Memory B cell (primary cell): Measurements from ENCODE around the gene GNAT3.

ENCODE experiments used
- ATAC-seq: fragments of 150-1000 bp; cut with Tn5 transposase; 2 replicates; pipeline ENCODE4 v1.10.0; 2021; ENCODE audit warnings: low read depth, mild to moderate bottlenecking, moderate library complexity
- DNase-seq, 2 donors: peaks; one replicate each; pipeline ENCODE4 v3.0.0; 2022; ENCODE audit warnings: low spot score in 2 of 2
- H3K27ac Mint-ChIP-seq: one replicate; pipeline ENCODE4 v1.8.0; 2022; ENCODE audit warnings: mild to moderate bottlenecking, moderate library complexity, mixed read lengths
- H3K27me3 Mint-ChIP-seq: one replicate; pipeline ENCODE4 v1.8.0; 2022; ENCODE audit warnings: mixed read lengths
- H3K36me3 Mint-ChIP-seq: one replicate; pipeline ENCODE4 v1.8.0; 2022; ENCODE audit warnings: mild to moderate bottlenecking, mixed read lengths
- H3K4me1 Mint-ChIP-seq: one replicate; pipeline ENCODE4 v1.8.0; 2022; ENCODE audit warnings: mixed read lengths
- H3K4me3 Mint-ChIP-seq: one replicate; pipeline ENCODE4 v1.8.0; 2022; ENCODE audit warnings: mild to moderate bottlenecking, moderate library complexity, mixed read lengths
- H3K9me3 Mint-ChIP-seq: one replicate; pipeline ENCODE4 v1.8.0; 2022; ENCODE audit warnings: mixed read lengths

Gene GNAT3

DNA sequence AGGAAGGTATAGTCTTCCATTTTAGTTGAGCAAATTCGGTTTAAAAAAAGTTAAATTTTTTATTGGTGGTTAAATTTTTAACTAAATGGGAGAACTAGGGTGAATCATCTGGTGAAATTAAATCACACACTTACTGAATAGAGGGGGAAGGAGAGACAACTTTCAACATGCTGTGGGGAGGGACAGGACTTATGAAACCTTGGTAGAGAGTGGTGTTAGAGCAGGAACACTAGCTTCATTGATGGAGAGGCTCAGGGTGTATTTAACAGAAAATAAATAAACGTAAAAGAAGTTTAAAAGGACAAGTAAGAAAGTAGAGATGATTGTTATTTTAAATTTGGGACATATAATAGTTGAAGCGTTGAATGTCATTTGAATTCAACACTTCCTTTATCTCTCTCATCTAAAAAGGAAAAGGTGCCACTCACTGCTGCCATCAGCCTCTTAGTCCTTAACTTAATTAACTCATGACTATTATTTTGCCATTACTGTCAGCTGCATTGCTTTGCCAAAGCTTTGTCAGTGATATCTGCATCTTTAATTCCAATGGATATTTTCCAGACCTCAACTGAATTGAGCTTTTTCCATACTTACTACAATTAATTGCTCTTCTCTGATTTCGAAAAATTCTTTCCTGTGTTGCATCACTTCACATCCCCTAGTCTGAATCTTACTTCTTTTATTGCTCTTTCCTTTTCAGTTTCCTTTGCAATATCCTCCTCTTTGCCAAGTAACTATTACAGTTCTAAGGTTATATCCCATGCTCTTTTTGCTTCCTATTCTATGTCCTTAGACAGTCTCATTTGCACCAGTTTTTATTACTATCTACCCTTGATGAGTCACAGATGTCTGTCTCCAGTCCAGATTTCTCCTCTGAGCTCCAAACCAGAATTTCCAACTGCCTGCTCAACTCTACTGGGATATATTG is 71.7 kb downstream of the GNAT3 start:
- H3K36me3 Mint-ChIP-seq, result no peaks in the 10 kb centered on the region
- H3K27ac Mint-ChIP-seq, result no peak overlapping the region

DNA sequence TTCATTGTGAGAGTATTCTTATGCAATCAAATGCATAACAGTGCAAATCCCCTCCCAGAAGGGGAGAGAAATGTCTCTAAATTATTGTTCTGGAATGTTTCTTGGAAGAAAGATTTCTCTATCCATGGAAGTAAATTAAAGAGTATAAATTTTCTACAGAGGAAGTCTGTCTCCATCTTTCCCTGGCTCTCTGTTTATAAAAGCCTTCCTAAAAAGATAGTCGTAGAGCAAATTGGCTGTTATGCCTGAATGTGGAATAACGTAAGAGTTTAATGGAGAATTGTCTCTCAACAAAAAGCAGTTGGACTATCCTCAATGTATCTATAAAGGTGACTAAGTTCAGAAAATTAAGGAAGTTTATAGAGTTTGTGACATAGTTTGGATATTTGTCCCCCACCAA is 76.3 kb downstream of the GNAT3 start:
- DNase-seq (no peak), ATAC-seq (no peak)
- no peaks in the 10 kb centered on the region for H3K27me3 Mint-ChIP-seq
- H3K4me3 Mint-ChIP-seq, result no peak overlapping the region
- peaks cover 13% of the 10 kb centered on the region for H3K9me3 Mint-ChIP-seq
- no peaks in the 10 kb centered on the region for H3K4me1 Mint-ChIP-seq
- no peaks in the 10 kb centered on the region for H3K36me3 Mint-ChIP-seq
- H3K27ac Mint-ChIP-seq, result no peak overlapping the region

More for the DNA sequence above, 71.7 kb downstream of the GNAT3 start:
- no peaks in the 10 kb centered on the region for H3K27me3 Mint-ChIP-seq
- peaks cover 8% of the 10 kb centered on the region for H3K9me3 Mint-ChIP-seq
- no peak overlapping the region for H3K4me3 Mint-ChIP-seq
- no peak for ATAC-seq
- DNase-seq, result no peak
- no peaks in the 10 kb centered on the region for H3K4me1 Mint-ChIP-seq

DNA sequence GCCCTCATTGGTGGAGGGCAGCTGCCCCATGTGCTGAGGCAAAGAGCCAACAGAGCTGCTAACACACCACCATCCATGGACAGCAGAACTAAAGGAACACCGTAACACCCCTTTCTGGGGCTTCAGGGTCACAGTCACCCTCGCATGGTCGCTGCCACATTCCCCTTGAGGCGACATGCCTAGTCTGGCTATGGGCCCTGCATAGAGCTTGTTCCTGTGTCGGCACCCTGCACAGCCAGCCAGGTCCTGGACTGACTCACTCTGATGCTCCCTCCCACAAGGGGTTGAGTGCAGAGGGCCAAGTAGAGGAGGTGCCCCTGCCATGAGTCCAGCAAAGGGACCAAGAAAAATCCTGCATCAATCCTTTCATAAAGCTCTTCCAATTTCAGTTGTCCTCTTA is 77.8 kb downstream of the GNAT3 start:
- no peaks in the 10 kb centered on the region for H3K4me1 Mint-ChIP-seq

DNA sequence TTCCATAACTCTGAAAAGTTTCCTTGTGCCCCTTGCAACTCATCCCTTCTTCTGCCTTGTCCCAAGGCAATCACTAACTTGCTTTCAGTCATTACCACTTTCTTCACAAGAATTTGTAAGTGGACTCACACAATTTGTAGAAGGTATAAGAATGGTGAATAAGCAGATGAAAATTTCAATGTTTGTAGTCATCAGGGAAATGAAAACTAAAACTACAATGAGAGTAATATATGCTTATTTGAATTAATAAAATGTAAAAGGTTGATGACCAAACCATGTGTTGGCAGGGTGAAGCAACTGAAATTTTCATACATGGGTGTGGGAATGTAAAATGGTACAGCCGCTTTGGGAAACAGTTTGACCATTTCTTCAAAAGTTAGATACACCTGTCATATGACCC is 79.7 kb downstream of the GNAT3 start:
- Mint-ChIP-seq H3K4me1 (no peaks in the 10 kb centered on the region), H3K4me3 (no peak overlapping the region), H3K36me3 (no peaks in the 10 kb centered on the region), H3K27ac (no peak overlapping the region), H3K9me3 (peaks cover 14% of the 10 kb centered on the region), H3K27me3 (no peaks in the 10 kb centered on the region)
- no peak for ATAC-seq
- DNase-seq, result no peak

More for the DNA sequence above, 77.8 kb downstream of the GNAT3 start:
- Mint-ChIP-seq H3K9me3 (peaks cover 14% of the 10 kb centered on the region), H3K27ac (no peak overlapping the region), H3K36me3 (no peaks in the 10 kb centered on the region), H3K4me3 (no peak overlapping the region), H3K27me3 (no peaks in the 10 kb centered on the region)
- DNase-seq (no peak), ATAC-seq (no peak)

DNA sequence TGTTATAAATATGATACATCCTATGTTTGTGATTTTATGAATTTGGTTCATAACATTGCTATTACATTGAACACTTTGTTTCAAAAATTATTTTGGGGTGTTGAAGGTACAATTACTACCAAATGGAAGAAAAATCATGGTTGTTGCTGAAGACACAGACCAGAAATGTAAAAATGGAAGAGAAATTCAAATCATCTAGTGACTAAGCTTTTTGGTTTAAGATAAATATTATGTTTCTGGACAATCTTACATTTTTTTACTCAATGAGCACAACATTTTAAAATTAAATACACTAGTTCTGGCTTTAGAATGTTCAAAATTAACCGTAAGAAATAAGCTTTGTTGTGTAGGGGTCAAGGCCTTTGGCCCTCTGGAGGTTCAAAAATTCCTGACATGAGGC is 82.7 kb downstream of the GNAT3 start:
- DNase-seq (no peak), ATAC-seq (no peak)
- H3K27me3 Mint-ChIP-seq, result no peaks in the 10 kb centered on the region
- H3K4me3 Mint-ChIP-seq, result no peak overlapping the region
- H3K27ac Mint-ChIP-seq, result no peak overlapping the region
- peaks cover 10% of the 10 kb centered on the region for H3K9me3 Mint-ChIP-seq
- H3K4me1 Mint-ChIP-seq, result no peaks in the 10 kb centered on the region
- H3K36me3 Mint-ChIP-seq, result no peaks in the 10 kb centered on the region

DNA sequence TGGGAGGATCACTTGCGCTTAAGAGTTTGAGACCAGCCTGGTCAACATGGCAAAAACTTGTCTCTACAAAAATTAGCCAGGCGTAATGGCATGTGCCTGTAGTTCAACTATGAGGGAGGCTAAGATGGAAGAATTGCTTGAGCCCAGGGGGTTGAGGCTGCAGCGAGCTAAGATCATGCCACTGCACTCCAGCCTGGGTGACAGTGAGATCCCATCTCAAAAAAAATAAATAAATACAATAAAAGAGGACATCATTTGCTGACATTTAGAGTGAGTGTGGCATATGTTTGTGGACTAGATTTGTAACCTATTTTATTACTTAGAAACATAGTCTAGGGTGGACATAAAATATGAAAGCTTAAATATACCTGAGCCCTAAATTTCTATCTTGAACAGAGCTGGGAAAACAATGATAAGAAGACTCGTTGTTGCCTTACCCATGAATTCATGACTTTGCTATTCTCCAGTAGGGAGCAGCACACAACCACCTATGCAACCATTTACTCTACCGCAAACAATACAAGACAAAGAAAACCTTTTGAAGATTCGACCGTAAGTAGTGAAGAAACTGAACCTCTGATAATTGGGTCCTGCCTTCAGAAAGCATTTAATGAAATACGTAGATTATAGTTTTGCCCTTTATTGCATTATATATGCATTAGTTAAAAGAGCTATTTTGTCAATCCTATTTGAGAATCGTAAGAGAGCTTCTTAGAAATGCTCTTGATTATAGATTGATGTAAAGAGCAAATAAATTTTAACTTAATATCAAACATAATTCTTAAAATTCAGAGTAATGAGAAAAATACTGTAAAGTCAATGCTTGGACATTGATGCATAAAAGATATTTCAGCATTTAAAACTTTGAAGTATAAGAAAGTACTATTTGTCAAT is 83.5 kb downstream of the GNAT3 start:
- DNase-seq, result no peak
- Mint-ChIP-seq H3K27me3 (no peaks in the 10 kb centered on the region), H3K4me3 (no peak overlapping the region), H3K4me1 (no peaks in the 10 kb centered on the region), H3K9me3 (peaks cover 10% of the 10 kb centered on the region), H3K36me3 (no peaks in the 10 kb centered on the region), H3K27ac (no peak overlapping the region)
- no peak for ATAC-seq

DNA sequence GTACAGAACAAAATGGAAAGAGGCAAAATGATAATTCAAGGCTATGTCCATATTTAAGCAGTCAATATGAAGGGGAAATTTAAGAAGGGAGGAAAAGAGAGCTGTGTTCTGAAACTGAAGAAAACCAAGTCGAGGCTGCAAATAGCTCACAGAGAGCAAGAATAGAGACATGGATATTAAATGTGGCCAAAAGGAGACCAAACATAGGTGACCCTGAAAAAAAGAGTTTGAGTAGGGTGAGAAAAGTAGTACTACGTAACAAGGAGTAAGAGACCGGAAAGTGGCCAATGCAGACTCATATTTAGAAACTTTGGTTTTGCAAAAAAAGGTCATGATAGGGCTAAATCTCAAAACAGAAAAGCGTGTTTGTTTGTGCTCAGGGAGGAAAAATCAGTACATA is 84.6 kb downstream of the GNAT3 start:
- Mint-ChIP-seq H3K27me3 (no peaks in the 10 kb centered on the region), H3K36me3 (no peaks in the 10 kb centered on the region), H3K4me1 (no peaks in the 10 kb centered on the region), H3K27ac (no peak overlapping the region), H3K9me3 (peaks cover 9% of the 10 kb centered on the region), H3K4me3 (no peak overlapping the region)
- no peak for ATAC-seq
- no peak for DNase-seq

DNA sequence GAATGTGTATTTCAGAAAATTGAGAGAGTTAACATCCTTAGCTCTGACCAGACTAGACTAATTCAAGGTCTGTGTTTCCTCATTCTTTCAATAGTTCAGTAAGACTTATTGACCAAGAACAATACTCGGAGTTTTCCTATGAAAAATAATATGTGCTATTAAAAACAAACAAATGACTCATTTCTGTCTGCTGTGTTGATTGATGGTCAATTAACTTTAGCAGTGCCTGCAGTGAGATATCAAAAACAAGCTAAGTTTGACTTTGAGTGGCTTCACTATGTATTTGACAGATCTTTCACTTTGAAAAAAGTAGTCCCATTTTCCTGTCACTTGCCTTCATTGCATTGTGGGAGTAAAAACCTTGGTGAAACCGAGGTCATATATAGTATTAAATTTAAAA is 91.0 kb downstream of the GNAT3 start:
- H3K4me1 Mint-ChIP-seq, result no peaks in the 10 kb centered on the region
- no peaks in the 10 kb centered on the region for H3K36me3 Mint-ChIP-seq
- no peaks in the 10 kb centered on the region for H3K27me3 Mint-ChIP-seq
- H3K9me3 Mint-ChIP-seq, result no peaks in the 10 kb centered on the region
- H3K4me3 Mint-ChIP-seq, result no peak overlapping the region
- DNase-seq (no peak), ATAC-seq (no peak)
- H3K27ac Mint-ChIP-seq, result no peak overlapping the region

DNA sequence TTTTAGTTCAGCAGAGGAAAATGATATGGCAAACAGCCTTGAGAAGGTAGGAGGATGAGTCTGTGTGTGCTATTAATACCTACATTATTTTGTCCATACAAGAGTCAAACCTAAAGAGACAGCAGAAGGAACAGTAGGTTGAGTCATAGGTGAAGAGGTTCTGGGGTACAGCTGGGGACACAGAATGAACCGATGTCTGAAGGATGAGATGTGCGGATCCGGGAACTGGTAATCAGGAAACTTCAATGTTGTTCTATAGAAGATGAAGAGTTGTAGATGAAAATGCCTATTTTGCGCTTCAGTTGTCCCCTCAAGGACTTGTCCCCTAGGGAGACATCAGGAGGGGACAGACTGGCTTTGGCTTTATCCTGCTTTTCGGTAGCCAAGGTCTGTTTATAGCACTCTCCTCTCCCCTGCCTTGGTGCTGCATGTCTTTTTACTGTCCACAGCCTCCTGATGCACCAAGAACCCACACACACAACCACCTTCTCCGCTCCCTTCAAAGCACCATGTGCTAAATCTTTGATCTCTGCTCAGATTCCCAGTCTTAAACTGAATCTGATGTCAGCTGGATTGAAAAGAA is 94.6 kb downstream of the GNAT3 start:
- ATAC-seq, result no peak
- no peak for DNase-seq
- Mint-ChIP-seq H3K4me3 (no peak overlapping the region), H3K27ac (no peak overlapping the region), H3K27me3 (no peaks in the 10 kb centered on the region), H3K9me3 (no peaks in the 10 kb centered on the region), H3K4me1 (no peaks in the 10 kb centered on the region), H3K36me3 (no peaks in the 10 kb centered on the region)

DNA sequence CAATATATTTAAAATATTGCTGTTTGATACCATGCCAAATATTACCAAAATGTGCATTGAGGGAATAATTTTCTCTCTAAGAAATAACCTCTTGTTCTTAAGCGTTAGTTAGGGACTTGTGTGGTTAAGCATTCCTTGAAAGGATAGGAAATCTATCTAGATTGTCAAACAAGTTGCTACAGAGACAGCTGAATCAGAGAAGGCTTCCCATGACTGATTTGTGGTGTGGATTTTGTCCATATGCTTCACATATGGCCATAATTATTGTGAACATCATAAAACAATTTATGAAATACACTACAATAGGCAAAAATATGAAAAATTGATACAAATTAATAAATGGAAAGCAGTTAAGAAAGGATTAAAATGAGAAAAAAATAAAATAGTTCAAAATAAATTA is 96.3 kb downstream of the GNAT3 start:
- Mint-ChIP-seq H3K36me3 (no peaks in the 10 kb centered on the region), H3K27ac (no peak overlapping the region), H3K4me3 (no peak overlapping the region), H3K9me3 (no peaks in the 10 kb centered on the region), H3K27me3 (no peaks in the 10 kb centered on the region), H3K4me1 (no peaks in the 10 kb centered on the region)
- no peak for ATAC-seq
- no peak for DNase-seq

DNA sequence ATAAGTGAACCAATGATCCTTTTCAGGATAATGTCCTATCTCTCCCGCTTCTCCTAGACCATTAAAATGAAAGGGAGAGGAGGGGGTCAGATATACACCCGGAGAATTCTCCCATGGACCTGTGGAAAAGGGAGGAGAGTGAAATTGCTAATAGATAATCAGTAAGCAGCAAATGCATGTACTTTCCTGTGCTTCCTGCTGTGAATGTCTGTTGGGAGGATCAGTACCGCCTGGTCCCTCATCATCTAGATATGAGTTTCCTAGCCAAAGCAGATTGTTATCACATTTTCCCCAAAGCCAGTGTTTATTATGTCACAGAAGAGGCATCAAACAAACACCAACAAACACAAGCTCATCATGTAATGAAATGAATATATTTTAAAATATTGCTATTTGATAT is 96.8 kb downstream of the GNAT3 start:
- Mint-ChIP-seq H3K27me3 (no peaks in the 10 kb centered on the region), H3K4me1 (no peaks in the 10 kb centered on the region), H3K27ac (no peak overlapping the region), H3K36me3 (no peaks in the 10 kb centered on the region), H3K9me3 (no peaks in the 10 kb centered on the region), H3K4me3 (no peak overlapping the region)
- DNase-seq (no peak), ATAC-seq (no peak)

DNA sequence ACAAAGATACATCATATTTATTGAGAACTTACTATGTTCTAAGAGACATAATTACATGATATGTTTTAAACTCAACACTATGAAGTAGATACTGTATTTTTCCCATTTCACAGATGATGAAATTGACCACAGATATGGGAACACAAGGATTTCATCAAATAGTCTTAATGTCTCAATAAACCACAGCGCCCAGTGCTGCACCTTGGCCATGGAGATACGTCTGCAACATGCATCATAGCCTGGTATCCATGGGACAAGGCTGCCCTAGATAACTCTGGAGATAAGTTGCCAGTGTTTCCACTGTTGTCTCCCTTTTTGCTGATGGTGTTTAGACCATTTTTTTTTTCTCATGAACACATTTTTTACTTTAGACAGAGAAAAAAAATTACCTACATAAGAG is 97.5 kb downstream of the GNAT3 start:
- Mint-ChIP-seq H3K9me3 (no peaks in the 10 kb centered on the region), H3K27me3 (no peaks in the 10 kb centered on the region), H3K4me1 (no peaks in the 10 kb centered on the region), H3K27ac (no peak overlapping the region), H3K36me3 (no peaks in the 10 kb centered on the region), H3K4me3 (no peak overlapping the region)
- no peak for DNase-seq
- no peak for ATAC-seq

DNA sequence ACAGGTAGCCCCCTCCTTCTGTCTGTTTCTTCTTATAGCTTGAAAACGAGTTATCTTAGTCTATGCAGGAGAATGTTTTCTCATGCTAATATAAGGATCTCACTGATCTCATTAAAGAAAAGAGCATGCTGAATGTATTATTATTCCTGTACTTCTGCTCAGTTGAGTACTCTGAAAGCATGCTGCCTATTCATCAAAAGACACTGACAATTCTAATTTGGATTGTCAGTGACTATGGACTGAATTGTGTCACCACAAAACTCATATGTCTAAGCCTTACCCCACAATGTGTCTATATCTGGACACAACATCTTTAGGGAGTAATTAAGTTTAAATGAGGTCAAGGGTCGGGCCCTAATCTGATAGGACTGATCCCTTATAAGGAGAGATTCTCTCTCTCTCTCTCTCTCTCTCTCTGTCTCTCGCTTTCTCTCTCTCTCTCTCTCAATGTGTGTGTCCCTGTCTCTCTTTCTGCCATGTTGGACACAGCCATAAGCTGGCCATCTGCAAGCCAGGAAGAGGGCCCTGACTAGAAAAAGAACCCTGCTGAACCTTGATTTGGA is 98.4 kb downstream of the GNAT3 start:
- H3K4me3 Mint-ChIP-seq, result no peak overlapping the region
- no peaks in the 10 kb centered on the region for H3K36me3 Mint-ChIP-seq
- no peaks in the 10 kb centered on the region for H3K9me3 Mint-ChIP-seq
- no peak overlapping the region for H3K27ac Mint-ChIP-seq
- no peaks in the 10 kb centered on the region for H3K4me1 Mint-ChIP-seq
- no peaks in the 10 kb centered on the region for H3K27me3 Mint-ChIP-seq
- DNase-seq (no peak), ATAC-seq (no peak)

DNA sequence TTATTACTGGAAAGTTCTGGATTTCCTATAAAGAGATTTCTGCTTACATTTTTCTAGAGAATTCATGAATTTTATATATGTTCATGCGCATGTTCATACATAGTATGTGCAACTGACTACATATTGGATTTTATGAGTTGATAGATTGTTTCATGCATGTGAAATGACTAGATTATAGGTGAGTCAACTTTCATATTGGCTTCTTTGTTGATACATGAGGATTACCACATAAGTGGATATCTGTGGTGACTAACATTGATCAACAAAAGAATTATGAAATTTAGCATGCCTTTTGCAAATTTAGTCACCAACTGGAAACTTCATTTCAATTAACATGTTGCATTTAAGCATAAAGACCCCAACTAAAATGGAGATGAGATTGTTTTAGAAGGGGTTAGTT is 99.0 kb downstream of the GNAT3 start:
- DNase-seq (no peak), ATAC-seq (no peak)
- Mint-ChIP-seq H3K4me1 (no peaks in the 10 kb centered on the region), H3K4me3 (no peak overlapping the region), H3K36me3 (no peaks in the 10 kb centered on the region), H3K9me3 (no peaks in the 10 kb centered on the region), H3K27me3 (no peaks in the 10 kb centered on the region), H3K27ac (no peak overlapping the region)
